T-helper 2 cell treated with Interferon-gamma antibody and Interleukin-4, amounts not matched to agents 100 ng/mL and 5 ng/mL, for 36 hours (primary cell): ENCODE data around the gene CRB2. TPM values are rescaled to one million over a fixed set of nuclear protein-coding genes. Genes with fewer than 3 reads are reported as not detected.
"Not testable (repeated sequence)": the region's sequence is repeated elsewhere in the genome, so short reads cannot be mapped to it uniquely, and the experiment has no call there.

Source experiments
- intact Hi-C: fragments of 100-400 bp; cut with micrococcal nuclease; formaldehyde crosslinking; loops from one replicate; pipeline ENCODE4 v1.15.1; 2023
- total RNA-seq: library from RNA; stranded (reverse); gene quantifications from 2 replicates; pipeline ENCODE4 v1.2.3, GENCODE V29; 2022

CRB2 gene
- total RNA-seq, 1 donor from 2014 or later = not detected

DNA sequence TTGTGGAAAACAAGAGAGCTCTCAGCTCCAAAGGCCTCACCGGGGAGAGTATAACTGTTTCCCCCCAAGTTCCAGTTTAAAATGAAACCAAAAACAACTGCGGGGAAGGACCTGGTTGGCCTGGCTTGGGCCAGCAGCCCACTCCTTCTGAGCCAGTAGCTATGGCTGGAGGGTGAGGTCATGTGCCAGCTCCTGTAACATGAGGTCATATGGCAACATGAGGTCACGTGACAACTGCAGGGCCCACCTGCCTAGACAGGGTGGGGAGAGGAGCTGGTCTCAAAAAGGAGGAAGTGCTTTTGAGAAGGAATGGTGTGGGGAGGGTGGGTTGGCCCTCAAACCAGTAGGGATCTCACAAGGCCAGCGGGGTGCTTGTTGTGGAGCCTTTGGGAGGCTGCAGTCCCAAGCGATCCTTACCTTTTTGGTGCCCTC, 29.3 kb upstream of the CRB2 start:
- intact Hi-C loops = loop anchor here (10.0 kb wide), 2 partner anchors 382 to 422 kb away; partner anchors contain the start of genes RABGAP1 and RC3H2

DNA sequence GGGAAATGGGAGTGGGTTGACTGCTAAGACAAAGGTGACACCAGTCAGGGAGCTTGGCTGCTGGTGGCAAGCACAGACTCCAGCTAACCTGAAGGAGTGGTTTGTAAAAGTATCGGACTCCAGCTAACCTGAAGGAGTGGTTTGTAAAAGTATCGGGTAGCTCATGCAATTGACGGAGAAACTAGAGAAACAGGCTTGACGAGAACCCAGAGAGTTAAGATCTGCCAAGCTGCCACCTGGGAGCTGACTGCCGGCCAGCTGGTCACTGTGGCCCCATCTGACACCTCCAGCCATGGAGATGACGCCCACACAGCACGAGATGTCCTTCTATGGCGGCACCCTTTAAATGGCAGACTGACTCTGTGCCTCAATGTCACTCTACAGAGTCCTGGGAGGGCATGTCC, 28.3 kb upstream of the CRB2 start:
- intact Hi-C loops = loop anchor here (10.0 kb wide), 2 partner anchors 383 to 423 kb away; partner anchors contain the start of genes RABGAP1 and RC3H2

DNA sequence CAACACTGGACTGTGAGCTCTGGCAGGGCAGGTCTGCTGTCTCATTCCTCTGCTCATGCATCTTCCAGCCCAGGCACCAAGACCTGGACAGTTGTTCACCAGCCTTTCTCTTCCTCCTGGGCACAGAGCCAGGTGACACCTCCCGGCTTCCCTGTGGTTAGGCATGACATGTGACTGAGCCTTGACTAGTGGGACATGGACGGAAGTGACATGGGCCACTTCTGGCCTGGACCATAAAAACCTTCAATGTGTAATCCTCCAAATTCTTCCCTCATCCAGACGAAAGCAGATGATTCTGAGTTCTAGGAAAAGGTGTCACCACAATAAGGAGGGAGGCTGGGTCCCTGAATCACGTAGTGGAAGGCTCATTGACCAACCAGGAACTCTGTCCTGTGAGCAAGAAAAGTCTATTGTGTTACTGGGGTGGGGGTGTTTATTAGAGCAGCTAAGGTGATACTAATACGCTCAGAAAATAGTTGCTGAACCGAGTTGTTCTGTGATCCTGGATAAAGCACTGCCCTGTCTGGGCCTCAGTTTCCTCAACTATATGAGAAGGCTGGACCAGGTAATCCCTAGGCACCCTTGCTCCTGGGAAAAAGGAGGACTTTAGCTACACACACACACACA, 26.6 kb upstream of the CRB2 start:
- intact Hi-C loops = loop anchor here (10.0 kb wide), 2 partner anchors 385 to 425 kb away; partner anchors contain the start of genes RABGAP1 and RC3H2

DNA sequence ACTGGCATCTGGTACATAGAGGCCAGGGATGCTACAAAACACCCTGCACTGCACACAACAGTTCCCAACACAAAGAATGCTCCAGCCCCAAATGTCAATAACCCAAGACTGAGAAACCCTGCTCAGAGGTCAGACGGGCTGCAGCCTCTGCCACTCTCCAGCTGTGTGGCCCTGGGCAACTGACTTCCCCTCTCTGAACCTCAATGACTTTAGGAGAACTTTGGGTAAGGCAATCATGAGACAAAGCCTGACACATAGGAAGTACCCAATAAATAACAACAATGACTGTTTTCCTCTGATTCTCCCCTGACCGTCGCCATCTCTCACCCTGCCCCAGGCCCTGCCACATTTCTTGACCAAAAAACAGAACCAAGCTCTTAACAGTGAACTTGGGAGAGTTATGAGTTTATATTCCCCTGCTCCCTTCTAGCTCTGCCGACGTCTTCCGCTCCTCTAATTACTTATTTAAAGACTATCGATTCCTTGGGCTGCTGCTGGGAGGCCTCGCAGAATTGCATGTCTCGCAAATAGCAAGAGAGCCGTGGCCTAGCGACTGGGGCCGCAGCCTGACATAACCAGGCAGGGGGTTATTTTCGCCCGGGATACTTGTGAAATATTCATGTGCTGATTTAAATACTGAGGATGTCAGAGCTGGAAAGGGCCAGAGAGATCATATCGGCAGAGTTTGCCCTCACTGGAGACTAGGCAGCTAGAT, 24.5 kb upstream of the CRB2 start:
- intact Hi-C loops = no loop called here

DNA sequence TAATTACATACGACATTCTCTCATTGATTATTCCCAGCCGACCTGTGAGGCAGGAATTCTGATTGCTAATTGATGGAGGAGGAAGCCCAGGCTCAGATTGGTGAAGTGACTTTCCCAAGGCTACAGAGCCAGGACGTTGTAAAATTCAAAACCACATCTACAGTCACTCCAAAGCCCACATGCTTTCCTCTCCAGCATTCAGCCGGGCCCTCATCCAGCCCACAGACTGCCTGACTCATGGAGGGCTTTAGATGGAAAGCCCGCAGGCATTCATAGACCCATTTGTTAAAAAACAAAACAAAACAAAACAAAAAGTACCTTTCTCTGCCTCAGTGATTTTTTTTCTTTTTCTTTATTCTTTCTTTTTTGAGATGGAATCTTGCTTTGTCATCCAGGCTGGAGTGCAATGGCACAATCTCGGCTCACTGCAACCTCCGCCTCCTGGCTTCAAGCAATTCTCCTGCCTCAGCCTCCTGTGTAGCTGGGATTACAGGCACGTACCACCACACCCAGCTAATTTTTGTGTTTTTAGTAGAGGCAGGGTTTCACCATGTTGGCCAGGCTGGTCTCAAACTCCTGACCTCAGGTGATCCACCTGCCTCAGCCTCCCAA, 22.8 kb upstream of the CRB2 start:
- intact Hi-C loops = not testable (repeated sequence)

DNA sequence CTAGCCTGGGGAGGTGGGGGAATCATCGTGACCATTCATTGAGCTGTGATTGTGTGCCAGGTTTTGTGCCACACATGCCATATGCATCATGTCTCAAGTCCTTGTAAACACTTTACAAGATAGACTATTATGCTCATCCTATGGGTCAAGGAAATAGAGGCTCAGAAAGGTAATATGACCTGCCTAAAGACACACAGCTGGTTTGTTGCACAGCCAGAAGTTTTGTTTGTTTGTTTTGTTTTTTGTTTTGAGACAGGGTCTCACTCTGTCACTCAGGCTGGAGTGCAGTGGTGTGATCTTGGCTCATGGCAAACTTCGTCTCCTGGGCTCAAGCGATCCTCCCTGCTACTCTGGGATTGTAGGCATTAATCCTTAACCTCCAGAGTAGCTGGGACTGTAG, 21.4 kb upstream of the CRB2 start:
- intact Hi-C loops = no loop called here

DNA sequence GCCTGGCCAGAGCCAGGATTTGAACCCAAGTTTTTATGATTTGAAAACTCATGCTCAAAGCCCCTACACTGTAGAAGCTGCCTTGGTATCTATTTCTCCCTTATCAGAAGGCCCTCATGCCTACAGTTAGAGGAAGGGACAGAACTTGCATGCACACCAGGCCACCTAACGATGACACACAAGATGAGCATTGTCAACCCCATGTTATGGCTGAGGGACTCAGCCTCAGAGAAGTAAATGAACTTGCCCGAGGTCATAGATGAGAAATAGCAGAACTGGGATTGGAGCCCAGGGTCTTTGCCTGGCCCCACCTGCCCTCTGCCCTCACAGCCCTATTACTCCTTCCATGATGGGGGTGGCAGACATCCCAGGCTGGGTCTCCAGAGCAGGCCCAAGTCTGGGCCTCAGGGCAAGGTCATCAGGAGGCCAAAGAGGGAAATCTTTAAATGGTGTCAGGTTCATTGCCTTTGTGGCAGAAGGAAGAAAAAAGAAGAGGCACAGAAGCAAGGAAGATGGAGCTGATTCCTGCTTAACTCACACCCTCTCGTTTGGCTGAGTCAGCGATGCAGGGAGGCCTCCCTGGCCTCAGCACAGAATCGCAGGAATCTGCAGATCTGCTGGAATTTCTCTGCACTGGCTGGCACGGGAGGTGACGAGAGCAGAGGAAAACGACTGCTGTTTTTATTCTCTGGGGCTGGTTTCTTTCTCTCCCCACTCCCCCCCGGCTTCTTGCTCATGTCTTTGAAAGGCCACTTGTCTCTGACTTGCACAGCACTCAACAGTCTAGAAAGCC, 20.6 kb upstream of the CRB2 start:
- intact Hi-C loops = no loop called here

DNA sequence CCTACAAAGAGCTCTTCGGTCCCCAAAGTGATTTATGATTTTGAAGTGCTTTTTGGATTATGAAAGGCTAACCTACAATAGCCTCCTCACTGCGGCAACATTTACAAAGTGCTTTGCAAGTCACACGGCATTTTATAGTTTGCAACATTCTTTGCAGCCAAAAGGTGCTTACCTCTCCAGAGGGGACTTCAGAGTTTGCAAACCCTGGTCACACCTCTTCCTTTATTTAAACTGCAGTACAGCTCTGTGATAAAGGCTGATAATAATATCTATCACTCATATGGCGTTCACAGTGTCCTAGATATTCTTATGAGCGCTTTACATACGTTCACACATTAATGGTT, 20.0 kb upstream of the CRB2 start:
- intact Hi-C loops = no loop called here

DNA sequence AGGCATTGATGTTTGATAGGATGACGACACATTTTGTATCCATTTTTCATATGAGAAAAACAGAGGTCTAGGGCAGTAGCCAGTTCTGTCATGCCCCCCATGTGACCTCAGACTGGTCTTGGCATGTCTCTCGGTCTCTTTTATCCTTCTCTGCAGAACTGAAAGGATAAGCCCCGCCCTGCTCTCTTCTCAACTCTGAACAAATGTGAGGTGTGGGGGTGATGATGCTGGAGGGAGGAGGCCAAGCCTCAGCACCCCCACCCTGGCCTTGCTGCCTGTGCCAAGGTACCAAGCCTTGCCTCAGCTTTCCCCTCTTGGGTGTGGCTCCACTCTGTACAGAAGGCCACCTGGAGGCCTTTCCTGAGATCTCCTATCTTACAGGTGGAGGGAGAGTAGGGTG, 19.5 kb upstream of the CRB2 start:
- intact Hi-C loops = no loop called here

DNA sequence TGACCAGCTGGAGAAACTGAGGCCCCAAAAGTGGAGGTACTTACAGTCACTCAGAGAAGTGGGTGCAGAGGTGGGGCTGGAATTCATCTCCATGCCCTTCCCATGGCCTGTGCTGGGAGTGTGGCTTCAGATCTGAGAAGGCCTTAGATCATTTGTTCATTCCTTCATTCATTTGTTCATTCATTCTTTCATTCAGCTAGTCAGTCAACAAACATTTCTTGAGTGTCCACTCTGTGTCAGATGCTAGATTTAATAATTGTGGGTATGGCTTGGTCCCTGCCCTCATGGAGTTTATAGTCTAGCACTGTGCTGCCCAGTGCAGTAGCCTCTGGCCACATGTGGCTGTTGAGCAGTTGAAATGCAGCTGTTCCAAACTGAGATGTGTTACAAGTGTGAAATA, 19.0 kb upstream of the CRB2 start:
- intact Hi-C loops = no loop called here

DNA sequence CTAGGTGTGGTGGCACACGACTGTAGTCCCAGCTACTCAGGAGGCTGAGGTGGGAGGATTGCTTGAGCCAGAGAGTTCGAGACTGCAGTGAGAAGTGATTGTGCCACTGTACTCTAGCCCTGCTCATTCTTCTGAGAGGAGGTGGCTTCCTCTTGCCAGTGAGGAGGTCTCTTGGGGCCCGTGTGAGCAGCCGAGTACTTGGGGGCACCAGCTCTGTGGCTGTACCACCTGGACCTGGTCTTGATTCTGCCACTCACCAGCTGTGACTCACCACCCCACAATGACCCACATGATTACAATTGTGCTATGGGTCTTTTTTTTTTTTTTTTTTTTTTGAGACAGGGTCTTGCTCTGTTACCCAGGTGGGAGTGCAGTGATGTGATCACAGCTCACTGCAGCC, 18.0 kb upstream of the CRB2 start:
- intact Hi-C loops = no loop called here

DNA sequence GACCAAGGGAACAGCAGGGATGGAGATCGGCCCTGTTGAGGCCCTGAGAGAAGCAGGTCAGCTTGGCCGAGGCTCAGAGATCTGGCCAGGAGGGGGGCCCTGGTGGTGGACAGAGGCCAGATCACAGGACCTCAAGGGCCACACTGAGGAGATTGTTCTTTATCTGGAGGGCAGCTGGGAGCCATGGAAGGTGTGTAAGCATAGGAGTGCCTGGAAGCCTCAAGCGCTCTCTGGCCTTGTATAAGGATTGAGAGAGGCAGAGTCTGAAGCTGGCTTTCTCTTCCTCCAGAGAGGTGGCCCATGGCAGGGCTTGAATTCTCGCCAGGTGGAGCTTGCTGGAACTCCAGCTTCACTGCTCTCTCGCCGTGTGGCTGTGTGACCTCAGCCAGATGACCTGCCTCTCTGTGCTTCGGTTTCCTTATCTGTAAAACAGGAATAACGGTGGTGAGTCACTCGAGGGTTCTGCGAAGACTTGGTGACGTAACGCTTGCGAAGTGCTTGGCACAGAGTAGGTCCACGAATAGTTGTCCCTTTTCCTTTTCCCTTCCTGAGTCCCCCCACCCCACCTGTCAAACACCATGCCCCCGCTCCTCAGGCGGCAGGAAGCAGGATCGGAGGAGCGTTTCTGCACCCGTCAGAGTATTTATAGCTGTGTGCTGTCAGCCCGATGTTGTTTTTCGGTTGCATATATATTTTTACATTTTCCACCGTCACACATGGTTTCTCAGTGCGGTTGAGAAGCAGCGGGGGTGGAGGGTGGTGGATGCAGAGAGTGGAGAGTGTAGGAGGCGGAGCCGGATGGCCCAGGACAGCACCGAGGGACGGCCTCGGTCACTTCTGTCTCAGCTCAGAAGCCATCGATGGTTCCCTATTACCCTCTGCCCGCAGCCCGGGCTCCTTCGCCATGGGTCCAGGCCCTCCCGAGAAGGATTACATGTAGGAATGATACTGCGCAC, 17.0 kb upstream of the CRB2 start:
- intact Hi-C loops = loop anchor here (1.0 kb wide), 2 partner anchors 17 to 71 kb away; partner anchors contain the start of gene STRBP

DNA sequence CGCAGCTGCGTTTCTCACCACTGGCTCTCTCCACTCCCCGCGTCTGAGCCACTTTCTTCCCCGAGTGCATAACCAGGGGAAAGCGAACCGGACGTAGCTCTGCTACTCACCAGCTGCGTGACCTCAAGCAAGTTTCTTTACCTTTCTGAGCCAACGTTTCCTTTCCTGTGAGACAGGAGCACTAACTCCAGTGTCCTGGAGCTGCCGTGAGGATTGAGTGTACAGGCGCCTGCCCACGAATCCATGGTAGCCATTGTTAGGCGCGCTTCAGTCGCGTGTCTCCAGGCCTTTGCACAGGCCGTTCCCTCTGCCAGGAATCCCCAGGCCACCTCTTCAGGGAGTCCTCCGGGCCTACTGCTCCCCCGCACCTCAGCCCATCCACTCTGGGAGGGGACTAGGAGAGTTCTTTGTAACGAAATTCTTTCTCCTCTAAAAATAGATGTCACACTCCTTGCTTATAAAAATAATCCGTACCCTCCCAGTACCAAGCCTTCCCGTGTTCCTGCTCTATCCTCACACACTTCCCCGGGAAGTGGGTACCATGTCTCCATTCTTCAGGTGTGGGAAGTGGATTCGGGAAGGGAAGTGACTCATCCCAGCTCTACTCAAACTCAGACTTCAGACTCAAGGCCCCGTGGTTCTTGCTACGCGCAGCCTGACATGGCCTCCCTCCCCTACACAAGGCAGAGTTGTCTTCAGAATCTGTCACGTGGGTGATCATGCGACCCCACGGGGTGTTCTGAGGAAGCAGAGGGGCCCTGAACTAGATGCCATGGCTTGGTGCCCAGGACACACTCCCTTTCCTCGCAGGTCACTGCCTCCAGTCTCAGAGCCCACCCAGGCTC, 16.1 kb upstream of the CRB2 start:
- intact Hi-C loops = loop anchor here (1.0 to 10.0 kb wide), 3 partner anchors 18 to 515 kb away; partner anchors contain the start of genes PDCL and STRBP

DNA sequence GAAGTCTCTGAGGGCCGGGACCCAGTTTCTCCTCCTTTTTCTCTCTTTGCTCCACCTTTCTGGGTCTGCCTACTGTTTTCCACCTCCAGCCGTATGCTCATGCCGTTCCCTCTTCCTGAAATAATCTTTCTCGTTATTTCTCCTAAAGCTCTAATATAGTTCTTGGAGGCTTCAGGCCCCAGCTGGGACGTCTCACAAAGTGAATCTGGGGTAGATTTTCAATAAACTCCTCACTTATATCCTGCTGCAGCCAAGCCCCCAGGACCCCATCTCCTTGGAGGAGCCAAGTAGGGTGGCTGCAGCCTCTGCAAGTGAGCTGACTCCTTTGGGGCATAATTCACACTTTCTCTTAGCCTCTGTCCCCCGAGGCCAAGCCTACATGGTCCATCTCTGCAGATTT, 14.2 kb upstream of the CRB2 start:
- intact Hi-C loops = loop anchor here (10.0 kb wide), 1 partner anchor 517 kb away; the partner anchor contains the start of gene PDCL

DNA sequence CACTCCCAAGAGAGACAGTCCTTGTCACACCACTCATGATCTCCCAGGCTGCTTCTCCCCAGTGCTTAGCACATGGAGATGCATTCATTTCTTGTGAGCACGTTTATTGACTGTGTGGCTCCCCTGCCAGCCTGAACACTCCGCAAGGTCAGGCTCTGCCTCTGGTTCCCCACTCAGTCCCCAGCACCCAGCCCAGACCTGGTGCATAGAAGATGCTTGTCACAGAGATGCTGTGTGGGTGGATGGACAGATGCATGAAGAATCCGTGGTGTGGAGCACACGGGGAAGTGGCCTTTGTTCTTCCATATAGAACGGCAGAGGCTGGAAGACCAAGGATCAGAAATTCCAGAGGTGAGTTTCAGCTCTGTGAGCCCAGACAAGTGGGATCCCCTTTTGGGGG, 13.8 kb upstream of the CRB2 start:
- intact Hi-C loops = loop anchor here (10.0 kb wide), 1 partner anchor 517 kb away; the partner anchor contains the start of gene PDCL

DNA sequence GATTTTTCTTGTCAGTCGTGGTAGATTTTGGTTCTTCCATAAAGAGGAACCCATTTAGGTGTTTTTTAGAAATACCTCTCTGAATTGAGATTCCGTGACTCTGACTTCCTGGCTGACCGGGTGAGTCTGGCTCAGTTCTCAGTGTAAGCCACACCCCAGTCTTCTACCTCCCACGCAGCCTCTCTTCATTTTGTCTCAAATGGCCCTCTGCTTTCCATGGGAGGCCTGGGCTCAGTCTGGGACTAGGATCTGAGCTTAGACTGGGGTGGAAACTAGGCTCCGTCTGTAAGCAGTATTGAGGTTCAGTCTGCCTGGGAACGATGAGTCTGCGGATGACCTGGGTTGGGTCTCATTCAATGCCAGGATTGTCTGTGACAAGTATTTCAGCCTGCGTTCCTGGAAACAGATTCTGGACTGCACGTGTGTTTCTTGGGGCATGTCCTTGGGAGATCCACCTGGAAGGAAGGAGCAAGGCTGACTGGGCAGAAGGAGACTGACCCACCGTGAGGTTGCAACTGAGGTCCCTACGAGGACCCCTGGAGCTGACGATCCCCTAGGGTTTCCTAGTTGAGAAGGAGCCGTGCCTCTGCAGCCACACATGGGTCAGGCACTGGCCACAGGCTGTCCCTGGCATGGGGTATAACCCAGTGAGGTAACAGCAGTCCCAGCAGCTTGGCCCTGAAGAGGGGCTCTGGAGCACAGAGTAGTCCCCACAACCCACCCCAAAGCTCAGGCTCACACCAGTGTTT, 12.4 kb upstream of the CRB2 start:
- intact Hi-C loops = loop anchor here (10.0 kb wide), 1 partner anchor 519 kb away; the partner anchor contains the start of gene PDCL

DNA sequence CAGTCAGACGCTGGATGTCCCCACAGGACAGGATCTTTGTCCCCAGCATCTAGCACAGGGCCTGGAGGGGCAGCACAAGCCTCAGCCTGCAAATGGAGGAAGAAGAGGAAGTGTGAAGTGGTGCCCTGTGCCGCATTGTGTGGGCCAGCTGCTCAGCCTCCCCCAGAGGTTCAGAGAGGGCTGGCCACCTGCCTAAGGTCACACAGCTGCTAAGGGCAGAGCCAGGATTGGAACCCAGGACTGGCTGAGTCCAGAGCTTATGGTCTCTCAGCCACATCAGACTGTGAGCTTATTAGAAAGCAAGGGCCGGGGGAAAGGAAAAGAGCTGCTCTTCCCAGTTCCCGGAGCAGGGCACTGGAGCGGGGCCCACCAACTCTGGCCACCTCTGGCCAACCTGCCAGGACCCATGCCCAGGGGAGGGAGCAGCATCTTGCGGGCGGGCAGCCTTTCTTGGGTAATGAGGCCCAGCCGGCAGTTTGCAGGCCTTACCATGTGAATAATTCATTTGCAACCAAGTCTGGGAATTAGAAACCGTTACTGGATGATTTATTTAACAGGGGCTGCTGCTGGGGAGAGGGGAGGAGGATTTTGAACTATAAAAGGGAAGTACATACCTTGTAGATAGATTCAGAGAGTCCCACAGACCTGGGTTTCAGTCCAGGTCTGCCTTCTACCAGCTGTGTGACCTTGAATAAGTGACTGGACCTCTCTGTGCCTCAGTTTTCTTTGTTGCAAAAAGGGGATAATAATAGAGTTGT, 11.6 kb upstream of the CRB2 start:
- intact Hi-C loops = loop anchor here (10.0 kb wide), 1 partner anchor 520 kb away; the partner anchor contains the start of gene PDCL

DNA sequence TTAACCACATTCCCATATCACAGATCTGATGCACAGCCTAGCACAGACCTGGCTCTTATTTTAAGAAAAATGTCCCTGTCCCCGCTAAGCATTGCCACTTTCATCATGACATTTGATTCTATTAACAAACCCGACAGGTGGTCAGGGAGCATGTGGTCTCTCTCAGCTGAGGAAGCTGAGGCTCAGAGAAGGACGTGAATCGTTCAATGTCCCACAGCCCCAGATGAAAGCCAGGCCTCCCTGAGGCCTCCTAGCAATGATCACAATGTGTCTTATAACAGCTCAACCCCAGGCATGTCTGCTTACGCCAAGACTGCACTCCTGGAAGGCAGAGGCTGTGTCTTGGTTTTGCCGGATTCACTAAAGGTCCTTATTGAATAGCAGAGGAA, 10.4 kb upstream of the CRB2 start:
- intact Hi-C loops = loop anchor here (10.0 kb wide), 1 partner anchor 521 kb away; the partner anchor contains the start of gene PDCL
